Transverse colon (tissue), 1 donor: ENCODE measurements around the gene RIOK2.

ENCODE experiments used
- EP300 ChIP-seq: sonication (generic); formaldehyde crosslinking; IDR thresholded peaks from one replicate; pipeline ENCODE4 v1.6.1; 2017; ENCODE audit warnings: antibody characterized with exemption, low read depth
- POLR2A ChIP-seq: fragments of 450-650 bp; IDR thresholded peaks from one replicate; pipeline ENCODE4 v1.6.1; 2016; ENCODE audit warnings: antibody characterized with exemption, mild to moderate bottlenecking, moderate library complexity

DNA sequence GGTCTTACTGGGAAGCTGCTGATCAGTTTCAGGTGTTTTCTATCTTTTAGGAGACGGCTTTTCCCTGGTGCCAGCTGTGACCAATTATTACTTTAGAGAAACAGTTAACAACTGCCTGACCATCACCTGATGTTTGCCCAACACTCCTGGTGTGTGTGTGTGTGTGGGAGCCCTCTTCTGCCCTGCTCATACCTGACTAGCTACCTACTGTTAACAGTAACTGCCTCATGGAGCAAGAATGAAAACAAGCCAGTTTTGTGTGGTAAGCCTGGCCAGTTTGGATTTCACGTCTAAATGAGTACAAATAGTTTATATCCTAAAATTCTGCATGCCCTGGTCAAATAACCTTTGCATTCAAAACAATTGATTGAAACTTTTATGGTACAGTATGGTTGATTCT, 46.1 kb upstream of the RIOK2 start:
- TF ChIP-seq POLR2A (no peak), EP300 (no peak)
